Natural killer cell (primary cell): ENCODE results near the gene BCAS3. TPM values are rescaled to one million over a fixed set of nuclear protein-coding genes. Genes with fewer than 3 reads are reported as not detected.
"Not testable (repeated sequence)": the region's sequence is repeated elsewhere in the genome, so short reads cannot be mapped to it uniquely, and the experiment has no call there.

Source experiments
- ATAC-seq, 3 donors: fragments of 150-1000 bp in 2 of 3; fragments of 200-7000 bp in 1 of 3; cut with Tn5 transposase; 1 replicate in 1 of 3; 2 replicates in 2 of 3; pipeline ENCODE4 v1.10.0; 2021; ENCODE audit warnings: mild to moderate bottlenecking in 2 of 3, moderate library complexity in 2 of 3
- DNase-seq, 2 donors: peaks; one replicate each; pipeline versions ENCODE4 v3.0.0 to v3.0.0-alpha.2; 2013 to 2021; ENCODE audit warnings: mixed read lengths in 1 of 2
- H3K27ac ChIP-seq: one replicate; pipeline ENCODE4 v1.5.1; 2013; ENCODE audit warnings: mild to moderate bottlenecking, low read length
- H3K27me3 ChIP-seq: one replicate; pipeline ENCODE4 v1.6.1; 2013; ENCODE audit warnings: low read length; ENCODE audit not compliant: control insufficient read depth, insufficient read depth
- H3K36me3 ChIP-seq: one replicate; pipeline ENCODE4 v1.6.1; 2013; ENCODE audit warnings: low read length; ENCODE audit not compliant: control insufficient read depth, insufficient read depth
- H3K4me1 ChIP-seq: one replicate; pipeline ENCODE4 v1.6.1; 2013; ENCODE audit warnings: low read length; ENCODE audit not compliant: control insufficient read depth, insufficient read depth
- H3K4me3 ChIP-seq: one replicate; pipeline ENCODE4 v1.5.1; 2013; ENCODE audit warnings: low read length
- H3K9me3 ChIP-seq: one replicate; pipeline ENCODE4 v1.6.1; 2013; ENCODE audit warnings: low read length; ENCODE audit not compliant: control insufficient read depth, insufficient read depth
- H3K27ac Mint-ChIP-seq, 2 donors: one replicate each; pipeline ENCODE4 v1.8.0; 2022; ENCODE audit warnings: mild to moderate bottlenecking in 2 of 2, mixed read lengths in 2 of 2, moderate library complexity in 1 of 2
- H3K27me3 Mint-ChIP-seq, 2 donors: one replicate each; pipeline ENCODE4 v1.8.0; 2022; ENCODE audit warnings: low read depth in 2 of 2, mixed read lengths in 2 of 2
- H3K36me3 Mint-ChIP-seq: one replicate; pipeline ENCODE4 v1.8.0; 2022; ENCODE audit warnings: mixed read lengths
- H3K4me1 Mint-ChIP-seq, 2 donors: one replicate each; pipeline ENCODE4 v1.8.0; 2022; ENCODE audit warnings: mixed read lengths in 2 of 2
- H3K4me3 Mint-ChIP-seq: one replicate; pipeline ENCODE4 v1.8.0; 2022; ENCODE audit warnings: mild to moderate bottlenecking, moderate library complexity, mixed read lengths
- H3K9me3 Mint-ChIP-seq, 2 donors: one replicate each; pipeline ENCODE4 v1.8.0; 2022; ENCODE audit warnings: mixed read lengths in 2 of 2
- WGBS: methylation state at CpG from one replicate; pipeline ENCODE4 v1.1.7; 2013; ENCODE audit warnings: missing lambda C conversion rate; ENCODE audit not compliant: insufficient coverage; 5-methylcytosine and 5-hydroxymethylcytosine counted together
- intact Hi-C: fragments of 100-400 bp; cut with micrococcal nuclease; formaldehyde crosslinking; loops from one replicate; pipeline ENCODE4 v1.14.2; 2022
- total RNA-seq, 4 donors: library from RNA; stranded (reverse); fragments of 120-200 nt in 1 of 4; gene quantifications; one replicate each; pipeline versions ENCODE4 v1.2.3 to v1.2.4, GENCODE V29; 2013 to 2022
- TF ChIP-seq, protein P1 (sequence below): fragments of 200-600 bp; IDR thresholded peaks from one replicate; pipeline ENCODE4 v1.8.0; 2022; ENCODE audit warnings: antibody characterized with exemption

The BCAS3 gene
- total RNA-seq, 3 donors from 2014 or later (not counting 1 experiment from before 2014, with no cell fraction given): 60.5 to 87.8 (median 72.0) TPM

DNA sequence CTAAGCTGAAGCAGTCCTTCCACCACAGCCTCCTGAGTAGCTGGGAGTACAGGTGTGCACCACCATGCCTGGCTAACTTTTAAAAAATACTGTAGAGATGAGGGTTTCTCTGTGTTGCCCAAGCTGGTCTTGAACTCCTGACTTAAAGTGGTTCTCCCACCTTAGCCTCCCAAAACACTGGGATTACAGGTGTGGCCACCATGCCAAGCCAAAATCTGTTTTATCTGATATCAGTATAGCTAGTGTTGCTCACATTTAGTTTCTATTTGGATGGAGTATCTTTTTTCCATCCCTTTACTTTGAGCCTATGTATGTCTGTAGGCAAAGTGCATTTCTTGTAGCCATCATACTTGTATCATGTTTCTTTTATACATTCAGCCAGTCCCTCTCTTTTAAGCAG is 82.1 kb downstream of the BCAS3 start:
- Mint-ChIP-seq H3K4me3 (no peak overlapping the region), H3K27ac (no peak overlapping the region), H3K4me1 (peaks cover 4 to 5% of the 10 kb centered on the region in 2 donors), H3K27me3 (no peaks in the 10 kb centered on the region), H3K9me3 (peaks cover 2 to 6% of the 10 kb centered on the region in 2 donors), H3K36me3 (no peaks in the 10 kb centered on the region)
- Histone ChIP-seq H3K4me3 (no peak overlapping the region), H3K4me1 (no peaks in the 10 kb centered on the region), H3K27ac (no peak overlapping the region), H3K36me3 (no peaks in the 10 kb centered on the region), H3K27me3 (no peaks in the 10 kb centered on the region), H3K9me3 (peaks cover 3% of the 10 kb centered on the region)
- intact Hi-C loops: no loop called here
- DNase-seq: no peak
- TF ChIP-seq, protein P1, sequence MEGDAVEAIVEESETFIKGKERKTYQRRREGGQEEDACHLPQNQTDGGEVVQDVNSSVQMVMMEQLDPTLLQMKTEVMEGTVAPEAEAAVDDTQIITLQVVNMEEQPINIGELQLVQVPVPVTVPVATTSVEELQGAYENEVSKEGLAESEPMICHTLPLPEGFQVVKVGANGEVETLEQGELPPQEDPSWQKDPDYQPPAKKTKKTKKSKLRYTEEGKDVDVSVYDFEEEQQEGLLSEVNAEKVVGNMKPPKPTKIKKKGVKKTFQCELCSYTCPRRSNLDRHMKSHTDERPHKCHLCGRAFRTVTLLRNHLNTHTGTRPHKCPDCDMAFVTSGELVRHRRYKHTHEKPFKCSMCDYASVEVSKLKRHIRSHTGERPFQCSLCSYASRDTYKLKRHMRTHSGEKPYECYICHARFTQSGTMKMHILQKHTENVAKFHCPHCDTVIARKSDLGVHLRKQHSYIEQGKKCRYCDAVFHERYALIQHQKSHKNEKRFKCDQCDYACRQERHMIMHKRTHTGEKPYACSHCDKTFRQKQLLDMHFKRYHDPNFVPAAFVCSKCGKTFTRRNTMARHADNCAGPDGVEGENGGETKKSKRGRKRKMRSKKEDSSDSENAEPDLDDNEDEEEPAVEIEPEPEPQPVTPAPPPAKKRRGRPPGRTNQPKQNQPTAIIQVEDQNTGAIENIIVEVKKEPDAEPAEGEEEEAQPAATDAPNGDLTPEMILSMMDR: no peak
- ATAC-seq: no peak

DNA sequence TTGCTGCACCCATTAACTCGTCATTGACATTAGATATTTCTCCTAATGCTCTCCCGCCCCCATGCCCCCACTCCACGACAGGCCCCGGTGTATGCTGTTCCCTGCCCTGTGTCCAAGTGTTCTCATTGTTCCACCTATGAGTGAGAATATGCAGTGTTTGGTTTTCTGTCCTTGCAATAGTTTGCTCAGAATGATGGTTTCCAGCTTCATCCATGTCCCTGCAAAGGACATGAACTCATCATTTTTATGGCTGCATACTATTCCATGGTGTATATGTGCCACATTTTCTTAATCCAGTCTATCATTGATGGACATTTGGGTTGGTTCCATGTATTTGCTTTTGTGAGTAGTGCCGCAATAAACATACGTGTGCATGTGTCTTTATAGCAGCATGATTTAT is 83.7 kb downstream of the BCAS3 start:
- H3K4me3 Mint-ChIP-seq, H3K9me3 ChIP-seq: not testable (repeated sequence)
- 91% methylated on average over 4 of the region's 6 CpGs for WGBS

DNA sequence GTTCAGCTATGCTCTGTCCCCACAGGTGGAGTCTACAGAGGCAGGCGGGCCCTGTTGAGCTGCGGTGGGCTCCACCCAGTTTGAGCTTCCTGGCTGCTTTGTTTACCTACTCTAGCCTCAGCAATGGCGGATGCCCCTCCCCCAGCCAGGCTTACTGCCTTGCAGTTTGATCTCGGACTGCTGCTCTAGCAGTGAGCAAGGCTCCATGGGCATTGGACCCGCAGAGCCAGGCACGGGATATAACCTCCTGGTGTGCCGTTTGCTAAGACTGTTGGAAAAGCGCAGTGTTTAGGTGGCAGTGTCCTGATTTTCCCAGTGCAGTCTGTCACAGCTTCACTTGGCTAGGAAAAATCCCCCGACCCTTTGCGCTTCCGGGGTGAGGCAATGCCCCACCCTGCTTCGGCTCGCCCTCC is 89.1 kb downstream of the BCAS3 start:
- DNase-seq (no peak), ATAC-seq (no peak)
- no peaks in the 10 kb centered on the region for H3K9me3 ChIP-seq
- WGBS: 89% methylated on average over 13 of the region's 13 CpGs
- no peak overlapping the region for H3K4me3 ChIP-seq
- H3K36me3 Mint-ChIP-seq: no peaks in the 10 kb centered on the region
- TF ChIP-seq, protein P1: no peak
- H3K36me3 ChIP-seq: no peaks in the 10 kb centered on the region
- no peaks in the 10 kb centered on the region for H3K9me3 Mint-ChIP-seq
- H3K4me1 ChIP-seq: peaks cover 7% of the 10 kb centered on the region
- peak overlapping the region in 1 of 2 donors; percentile 20 for H3K27ac Mint-ChIP-seq
- no peaks in the 10 kb centered on the region for H3K27me3 ChIP-seq
- H3K4me1 Mint-ChIP-seq: peaks cover 23 to 44% of the 10 kb centered on the region in 2 donors
- H3K27me3 Mint-ChIP-seq: no peaks in the 10 kb centered on the region
- H3K27ac ChIP-seq: no peak overlapping the region
- intact Hi-C loops: no loop called here
- H3K4me3 Mint-ChIP-seq: no peak overlapping the region

More for the DNA sequence above, 83.7 kb downstream of the BCAS3 start:
- H3K9me3 Mint-ChIP-seq, H3K27ac Mint-ChIP-seq, H3K36me3 ChIP-seq, intact Hi-C loops, H3K4me3 ChIP-seq, ATAC-seq, H3K4me1 ChIP-seq, H3K27me3 ChIP-seq, H3K27ac ChIP-seq, H3K27me3 Mint-ChIP-seq, H3K36me3 Mint-ChIP-seq, DNase-seq: not testable (repeated sequence)
- H3K4me1 Mint-ChIP-seq: peaks cover 14 to 19% of the 10 kb centered on the region in 2 donors

DNA sequence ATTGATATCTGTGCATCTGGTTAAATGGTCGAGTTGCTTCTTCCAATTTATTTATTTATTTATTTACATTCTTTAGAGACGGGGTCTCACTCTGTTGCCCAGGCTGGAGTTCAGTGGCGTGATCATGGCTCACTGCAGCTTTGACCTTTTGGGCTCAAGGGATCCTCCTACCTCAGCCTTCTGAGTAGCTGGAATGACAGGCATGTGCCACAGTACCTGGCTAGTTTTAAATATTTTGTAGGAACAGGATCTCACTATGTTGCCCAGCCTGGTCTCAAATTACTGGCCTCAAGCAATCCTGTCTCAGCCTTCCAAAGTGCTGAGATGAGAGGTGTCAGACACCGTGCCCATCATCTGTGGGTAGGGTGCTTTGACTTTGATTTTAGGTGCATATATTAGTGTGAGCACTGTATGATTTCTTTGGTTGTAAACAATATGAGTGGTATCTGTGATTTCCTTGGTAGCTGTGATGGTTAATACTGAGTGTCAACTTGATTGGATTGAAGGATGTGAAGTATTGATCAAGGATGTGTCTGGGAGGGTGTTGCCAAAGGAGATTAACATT is 90.2 kb downstream of the BCAS3 start:
- WGBS: 90% methylated on average over 4 of the region's 4 CpGs
- H3K9me3 ChIP-seq: no peaks in the 10 kb centered on the region
- peaks cover 7% of the 10 kb centered on the region for H3K4me1 ChIP-seq
- H3K27me3 ChIP-seq: no peaks in the 10 kb centered on the region
- no peaks in the 10 kb centered on the region for H3K9me3 Mint-ChIP-seq
- peaks cover 23 to 44% of the 10 kb centered on the region in 2 donors for H3K4me1 Mint-ChIP-seq
- no peaks in the 10 kb centered on the region for H3K36me3 Mint-ChIP-seq
- intact Hi-C loops: no loop called here
- H3K4me3 ChIP-seq: no peak overlapping the region
- no peak overlapping the region for H3K27ac ChIP-seq
- H3K27me3 Mint-ChIP-seq: no peaks in the 10 kb centered on the region
- no peak overlapping the region for H3K27ac Mint-ChIP-seq
- TF ChIP-seq, protein P1: no peak
- ATAC-seq (no peak), DNase-seq (no peak)
- H3K4me3 Mint-ChIP-seq: no peak overlapping the region
- H3K36me3 ChIP-seq: no peaks in the 10 kb centered on the region
